Measurements from ENCODE around the gene MTOR. TPM values are rescaled to one million over a fixed set of nuclear protein-coding genes. Genes with fewer than 3 reads are reported as not detected.
"Not testable (repeated sequence)": the region's sequence is repeated elsewhere in the genome, so short reads cannot be mapped to it uniquely, and the experiment has no call there.

Gene MTOR
- total and polyA plus RNA-seq, 10 of the 15 experiments (the other 5 are each of a cell fraction or from before 2014, with no cell fraction given) = 6.6 to 41.8 (median 29.8) TPM

DNA sequence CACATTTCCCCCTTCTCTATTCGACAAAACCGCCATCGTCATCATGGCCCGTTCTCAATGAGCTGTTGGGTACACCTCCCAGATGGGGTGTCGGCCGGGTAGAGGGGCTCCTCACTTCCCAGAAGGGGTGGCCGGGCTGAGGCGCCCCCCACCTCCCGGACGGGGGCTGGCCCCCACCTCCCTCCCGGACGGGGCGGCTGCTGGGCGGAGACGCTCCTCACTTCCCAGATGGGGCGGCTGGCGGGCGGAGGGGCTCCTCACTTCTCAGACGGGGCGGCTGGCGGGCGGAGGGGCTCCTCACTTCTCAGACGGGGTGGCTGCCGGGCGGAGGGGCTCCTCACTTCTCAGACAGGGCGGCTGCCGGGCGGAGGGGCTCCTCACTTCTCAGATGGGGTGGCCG is 43.2 kb upstream of the MTOR start:
- CTCF ChIA-PET; SMC1A ChIA-PET (ENCODE audit: uncharacterized antibody, unreplicated experiment); H3K27me3 ChIP-seq (replicated peaks in 1 of 2; ENCODE audit: control insufficient read depth in 2 of 2, insufficient read depth in 2 of 2, low read length in 1 of 2); ATAC-seq; H3K36me3 ChIP-seq (ENCODE audit: control insufficient read depth in 2 of 2, insufficient read depth in 2 of 2, low read length in 1 of 2); H3K9me3 ChIP-seq (replicated peaks; ENCODE audit: control insufficient read depth, insufficient read depth, low read length); RAD21 ChIA-PET (ENCODE audit: unreplicated experiment); H3K4me2 ChIP-seq (ENCODE audit: control insufficient read depth, insufficient read depth); FAIRE-seq; H3K27ac ChIP-seq (ENCODE audit: control insufficient read depth, insufficient read depth); BruUV-seq (replicated peaks); H4K20me1 ChIP-seq (ENCODE audit: control insufficient read depth, insufficient read depth); intact Hi-C loops (cut with micrococcal nuclease; ENCODE audit: unreplicated experiment); H2AFZ ChIP-seq (ENCODE audit: control insufficient read depth, low read depth, low read length); H3K9ac ChIP-seq (ENCODE audit: control insufficient read depth, insufficient read depth, low read length); H3K4me1 ChIP-seq (ENCODE audit: control insufficient read depth, insufficient read depth, low read length); H3K79me2 ChIP-seq (ENCODE audit: control insufficient read depth, insufficient read depth, low read length); in situ Hi-C loops (cut with MboI); POLR2A ChIA-PET; H3K4me3 ChIP-seq; DNase-seq (ENCODE audit: low read depth, low spot score): not testable (repeated sequence)
- WGBS (ENCODE audit: insufficient coverage, insufficient replicate concordance, low lambda C conversion rate, missing lambda C conversion rate) = 81% methylated on average over 6 of the region's 29 CpGs

DNA sequence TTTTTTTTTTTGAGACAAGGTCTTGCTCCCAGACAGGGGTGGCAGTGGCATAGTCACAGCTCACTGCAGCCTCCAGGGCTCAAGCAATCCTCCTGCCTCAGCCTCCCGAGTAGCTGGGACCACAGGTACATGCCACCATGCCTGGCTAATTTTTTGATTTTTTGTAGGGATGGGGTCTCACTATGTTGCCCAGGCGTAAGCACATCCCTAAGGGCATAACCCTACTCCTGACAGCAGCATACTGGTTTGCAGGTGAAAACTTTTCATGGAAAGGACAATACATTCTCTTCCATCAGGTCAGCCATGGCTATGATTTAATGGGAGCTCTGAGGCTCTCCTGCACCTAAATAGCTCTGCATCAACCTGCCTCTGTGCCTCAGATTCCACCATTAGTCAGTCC is 40.0 kb upstream of the MTOR start:
- Histone ChIP-seq H3K27ac (ENCODE audit: control insufficient read depth, insufficient read depth) (no peak overlapping the region), H3K4me3 (no peak overlapping the region), H4K20me1 (ENCODE audit: control insufficient read depth, insufficient read depth) (no peaks in the 10 kb centered on the region), H3K4me2 (ENCODE audit: control insufficient read depth, insufficient read depth) (no peak overlapping the region), H3K79me2 (ENCODE audit: control insufficient read depth, insufficient read depth, low read length) (no peaks in the 10 kb centered on the region), H3K36me3 (ENCODE audit: control insufficient read depth in 2 of 2, insufficient read depth in 2 of 2, low read length in 1 of 2) (no peaks in the 10 kb centered on the region), H3K9ac (ENCODE audit: control insufficient read depth, insufficient read depth, low read length) (no peak overlapping the region), H3K9me3 (replicated peaks; ENCODE audit: control insufficient read depth, insufficient read depth, low read length) (no peaks in the 10 kb centered on the region), H3K27me3 (replicated peaks in 1 of 2; ENCODE audit: control insufficient read depth in 2 of 2, insufficient read depth in 2 of 2, low read length in 1 of 2) (no peaks in the 10 kb centered on the region), H3K4me1 (ENCODE audit: control insufficient read depth, insufficient read depth, low read length) (no peaks in the 10 kb centered on the region), H2AFZ (ENCODE audit: control insufficient read depth, low read depth, low read length) (no peak overlapping the region)
- ChIA-PET SMC1A (ENCODE audit: uncharacterized antibody, unreplicated experiment) (no interaction called here), RAD21 (ENCODE audit: unreplicated experiment) (no interaction called here), POLR2A (no interaction called here), CTCF (interaction anchor here (0.6 kb wide), 1 partner anchor 1866 kb away, joined by 3 read pairs; no protein-coding TSS in a partner anchor)
- in situ Hi-C loops (cut with MboI) (no loop called here), intact Hi-C loops (cut with micrococcal nuclease; ENCODE audit: unreplicated experiment) (no loop called here)
- no peak for FAIRE-seq
- no TSS peak for BruUV-seq (replicated peaks)
- 4% methylated on average over 2 of the region's 2 CpGs for WGBS (ENCODE audit: insufficient coverage, insufficient replicate concordance, low lambda C conversion rate, missing lambda C conversion rate)
- DNase-seq (ENCODE audit: low read depth, low spot score) = no peak
- ATAC-seq = no peak
- TF ChIP-seq MYC (IDR thresholded peaks at IDR 0.05; ENCODE audit: insufficient read depth, insufficient read length, insufficient replicate concordance, low read length, severe bottlenecking) (no peak), ZBED1 (IDR thresholded peaks at IDR 0.05; ENCODE audit: borderline replicate concordance) (no peak), ESRRA (IDR thresholded peaks at IDR 0.05; ENCODE audit: low read length) (no peak), TCF12 (IDR thresholded peaks at IDR 0.05; ENCODE audit: low read depth, low read length) (no peak), ETV6 (conservative IDR thresholded peaks at IDR 0.05 in 1 of 2, IDR thresholded peaks at IDR 0.05 in 1 of 2; ENCODE audit: borderline replicate concordance in 1 of 2, low read depth in 1 of 2) (no peak), RUNX3 (IDR thresholded peaks at IDR 0.05; ENCODE audit: low read length) (no peak), SUPT20H (IDR thresholded peaks at IDR 0.05; ENCODE audit: borderline replicate concordance, control insufficient read depth, low read depth, low read length) (no peak), SMARCA5 (IDR thresholded peaks at IDR 0.05) (no peak), CREB1 (IDR thresholded peaks at IDR 0.05; ENCODE audit: low read depth) (no peak), BACH1 (IDR thresholded peaks at IDR 0.05; ENCODE audit: borderline replicate concordance) (no peak)
- TF ChIP-seq, protein P1, sequence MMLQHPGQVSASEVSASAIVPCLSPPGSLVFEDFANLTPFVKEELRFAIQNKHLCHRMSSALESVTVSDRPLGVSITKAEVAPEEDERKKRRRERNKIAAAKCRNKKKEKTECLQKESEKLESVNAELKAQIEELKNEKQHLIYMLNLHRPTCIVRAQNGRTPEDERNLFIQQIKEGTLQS (IDR thresholded peaks at IDR 0.05; ENCODE audit: borderline replicate concordance, extremely low read depth, low read depth, low read length) = no peak
- TF ChIP-seq, protein P2, sequence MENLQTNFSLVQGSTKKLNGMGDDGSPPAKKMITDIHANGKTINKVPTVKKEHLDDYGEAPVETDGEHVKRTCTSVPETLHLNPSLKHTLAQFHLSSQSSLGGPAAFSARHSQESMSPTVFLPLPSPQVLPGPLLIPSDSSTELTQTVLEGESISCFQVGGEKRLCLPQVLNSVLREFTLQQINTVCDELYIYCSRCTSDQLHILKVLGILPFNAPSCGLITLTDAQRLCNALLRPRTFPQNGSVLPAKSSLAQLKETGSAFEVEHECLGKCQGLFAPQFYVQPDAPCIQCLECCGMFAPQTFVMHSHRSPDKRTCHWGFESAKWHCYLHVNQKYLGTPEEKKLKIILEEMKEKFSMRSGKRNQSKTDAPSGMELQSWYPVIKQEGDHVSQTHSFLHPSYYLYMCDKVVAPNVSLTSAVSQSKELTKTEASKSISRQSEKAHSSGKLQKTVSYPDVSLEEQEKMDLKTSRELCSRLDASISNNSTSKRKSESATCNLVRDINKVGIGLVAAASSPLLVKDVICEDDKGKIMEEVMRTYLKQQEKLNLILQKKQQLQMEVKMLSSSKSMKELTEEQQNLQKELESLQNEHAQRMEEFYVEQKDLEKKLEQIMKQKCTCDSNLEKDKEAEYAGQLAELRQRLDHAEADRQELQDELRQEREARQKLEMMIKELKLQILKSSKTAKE (IDR thresholded peaks at IDR 0.05; ENCODE audit: low read depth, poor library complexity, severe bottlenecking) = no peak
- TF ChIP-seq, protein P3, sequence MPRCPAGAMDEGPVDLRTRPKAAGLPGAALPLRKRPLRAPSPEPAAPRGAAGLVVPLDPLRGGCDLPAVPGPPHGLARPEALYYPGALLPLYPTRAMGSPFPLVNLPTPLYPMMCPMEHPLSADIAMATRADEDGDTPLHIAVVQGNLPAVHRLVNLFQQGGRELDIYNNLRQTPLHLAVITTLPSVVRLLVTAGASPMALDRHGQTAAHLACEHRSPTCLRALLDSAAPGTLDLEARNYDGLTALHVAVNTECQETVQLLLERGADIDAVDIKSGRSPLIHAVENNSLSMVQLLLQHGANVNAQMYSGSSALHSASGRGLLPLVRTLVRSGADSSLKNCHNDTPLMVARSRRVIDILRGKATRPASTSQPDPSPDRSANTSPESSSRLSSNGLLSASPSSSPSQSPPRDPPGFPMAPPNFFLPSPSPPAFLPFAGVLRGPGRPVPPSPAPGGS (IDR thresholded peaks at IDR 0.05; ENCODE audit: borderline replicate concordance, insufficient read depth, low read depth, low read length, poor library complexity, severe bottlenecking) = no peak
